ENCODE data around the gene PROKR2.

- TF ChIP-seq CTCF (conservative IDR thresholded peaks at IDR 0.05 in 1 of 2, IDR thresholded peaks at IDR 0.05 in 1 of 2; ENCODE audit: low read depth in 1 of 2, low read length in 2 of 2) (no peak), EZH2 (IDR thresholded peaks at IDR 0.05; ENCODE audit: low read length, missing control alignments) (no peak)
These were observed 44.5 kb downstream of the PROKR2 start for GRCh38 chr20:5272268-5272667.

All from fibroblast of lung (primary cell).